HepG2 (cell line): ENCODE data around the gene DPPA2. TPM values are rescaled to one million over a fixed set of nuclear protein-coding genes. Genes with fewer than 3 reads are reported as not detected.
"Not testable (repeated sequence)": the region's sequence is repeated elsewhere in the genome, so short reads cannot be mapped to it uniquely, and the experiment has no call there.

ENCODE experiments used
- ATAC-seq: fragments of 200-7000 bp; cut with Tn5 transposase; 3 replicates; pipeline ENCODE4 v1.9.1; 2020; ENCODE audit warnings: mild to moderate bottlenecking, moderate library complexity
- BruUV-seq: library from RNA; stranded (reverse); fragments of 400-500 nt; replicated peaks from 2 replicates; lab custom pipeline; 2021; lab: Mats Ljungman, UMichigan
- CTCF ChIA-PET: fragments of 300-600 bp; formaldehyde crosslinking; extraction: SDS; loops from one replicate; lab custom pipeline; 2021; ENCODE audit warnings: low total read pairs, inconsistent platforms, low intra/inter-chr PET ratio; lab: Yijun Ruan, JAX
- POLR2A ChIA-PET: fragments of 350-600 bp; sonication (Branson Sonifier 250); formaldehyde crosslinking; loops from one replicate; lab custom pipeline; 2020; ENCODE audit warnings: antibody characterized with exemption, inconsistent platforms; lab: Yijun Ruan, JAX
- DNase-seq: peaks from one replicate; pipeline ENCODE4 v3.0.0-alpha.2; 2015; ENCODE audit warnings: low spot score
- FAIRE-seq: peaks from 3 replicates; lab custom pipeline; 2011; peaks lifted over from hg19 to GRCh38; lab: Jason Lieb, UNC
- H2AFZ ChIP-seq: one replicate; pipeline ENCODE4 v1.6.1; 2011; ENCODE audit warnings: low read length, inconsistent platforms
- H3K27ac ChIP-seq: fragments of 300-600 bp; 3 replicates; pipeline ENCODE4 v1.8.0; 2011; ENCODE audit warnings: mixed run types, mild to moderate bottlenecking, mixed read lengths, low read length, inconsistent platforms; ENCODE audit not compliant: insufficient read depth; ENCODE audit errors: extremely low read length
- H3K27me3 ChIP-seq, 2 experiments: fragments of 200-600 bp in 1 of 2; 2 replicates in 1 of 2; 3 replicates in 1 of 2; pipeline versions ENCODE4 v1.6.0 to v1.8.0; 2011; ENCODE audit warnings: low read length in 2 of 2, mild to moderate bottlenecking in 2 of 2, moderate library complexity in 2 of 2, inconsistent platforms in 1 of 2; ENCODE audit not compliant: insufficient read depth in 2 of 2, control insufficient read depth in 1 of 2
- H3K36me3 ChIP-seq, 2 experiments: fragments of 200-600 bp in 1 of 2; replicated peaks in 1 of 2; 2 replicates in 1 of 2; 3 replicates in 1 of 2; pipeline versions ENCODE4 v1.5.1 to v1.8.0; 2011; ENCODE audit warnings: low read length in 2 of 2, inconsistent platforms in 1 of 2; ENCODE audit not compliant: insufficient read depth in 2 of 2, control insufficient read depth in 1 of 2
- H3K4me1 ChIP-seq: 2 replicates; pipeline ENCODE4 v1.5.1; 2012; ENCODE audit warnings: low read length, inconsistent platforms; ENCODE audit not compliant: insufficient read depth
- H3K4me2 ChIP-seq: 2 replicates; pipeline ENCODE4 v1.6.0; 2011; ENCODE audit warnings: low read depth, low read length, inconsistent platforms
- H3K4me3 ChIP-seq, 3 experiments: fragments of 200-600 bp in 1 of 3; sonication (generic), shearing (Covaris generic) in 1 of 3; replicated peaks in 1 of 3; 2 replicates each; pipeline ENCODE4 v1.5.1; 2011 to 2016; ENCODE audit warnings: low read length in 3 of 3, inconsistent platforms in 2 of 3, low read depth in 2 of 3, mild to moderate bottlenecking in 2 of 3, control low read depth in 1 of 3, mixed read lengths in 1 of 3; ENCODE audit not compliant: insufficient read depth in 1 of 3
- H3K79me2 ChIP-seq: one replicate; pipeline ENCODE4 v1.6.1; 2011; ENCODE audit warnings: low read length, inconsistent platforms; ENCODE audit not compliant: insufficient read depth
- H3K9ac ChIP-seq: 2 replicates; pipeline ENCODE4 v1.6.0; 2011; ENCODE audit warnings: mild to moderate bottlenecking, low read depth, low read length, inconsistent platforms; ENCODE audit not compliant: insufficient read depth
- H3K9me3 ChIP-seq: 2 replicates; pipeline ENCODE4 v1.5.1; 2012; ENCODE audit warnings: mild to moderate bottlenecking, low read length
- H4K20me1 ChIP-seq: 2 replicates; pipeline ENCODE4 v1.6.0; 2011; ENCODE audit warnings: inconsistent platforms, mild to moderate bottlenecking, low read length, moderate library complexity; ENCODE audit not compliant: insufficient read depth
- ADNP ChIP-seq: sonication (generic); formaldehyde crosslinking; IDR thresholded peaks from 2 replicates; pipeline ENCODE4 v1.4.0; 2020; ENCODE audit warnings: missing genetic modification reagents
- GATAD1 ChIP-seq: IDR thresholded peaks from 2 replicates; pipeline ENCODE4 v1.6.1; 2016; ENCODE audit warnings: missing genetic modification reagents, missing compliant biosample characterization
- HNRNPUL1 ChIP-seq: fragments of 200-400 bp; formaldehyde crosslinking; IDR thresholded peaks from 2 replicates; pipeline ENCODE4 v1.6.1; 2017; ENCODE audit warnings: low read depth, mild to moderate bottlenecking, low read length, moderate library complexity
- MXD3 ChIP-seq: IDR thresholded peaks from 2 replicates; pipeline ENCODE4 v1.6.1; 2016; ENCODE audit warnings: mild to moderate bottlenecking, missing biosample characterization, missing genetic modification reagents
- NR2C2 ChIP-seq: sonication (generic); formaldehyde crosslinking; IDR thresholded peaks from 2 replicates; pipeline ENCODE4 v1.4.0; 2020; ENCODE audit warnings: missing genetic modification reagents, mild to moderate bottlenecking, moderate library complexity, borderline replicate concordance
- SOX13 ChIP-seq, 3 experiments: fragments of 450-650 bp in 1 of 3; sonication (generic) in 1 of 3; formaldehyde crosslinking in 1 of 3; IDR thresholded peaks in 2 of 3; conservative IDR thresholded peaks in 1 of 3; 2 replicates each; pipeline versions ENCODE4 v1.5.0 to v1.6.1; 2016 to 2020; ENCODE audit warnings: antibody characterized with exemption in 1 of 3, mild to moderate bottlenecking in 1 of 3, missing compliant biosample characterization in 1 of 3, missing genetic modification reagents in 1 of 3, moderate library complexity in 1 of 3
- ZBTB42 ChIP-seq: sonication (generic); formaldehyde crosslinking; IDR thresholded peaks from 2 replicates; pipeline ENCODE4 v1.5.0; 2020; ENCODE audit warnings: mild to moderate bottlenecking, missing genetic modification reagents
- ZNF234 ChIP-seq: sonication (generic); formaldehyde crosslinking; conservative IDR thresholded peaks from 2 replicates; pipeline ENCODE4 v1.5.1; 2020; ENCODE audit warnings: mild to moderate bottlenecking, missing genetic modification reagents
- ZNF605 ChIP-seq: sonication (generic); formaldehyde crosslinking; IDR thresholded peaks from 2 replicates; pipeline ENCODE4 v1.8.0; 2022; ENCODE audit warnings: mild to moderate bottlenecking, missing genetic modification reagents
- WGBS: methylation state at CpG from one replicate; pipeline ENCODE4 v1.1.6; 2017; ENCODE audit warnings: low lambda C conversion rate; 5-methylcytosine and 5-hydroxymethylcytosine counted together
- in situ Hi-C: cut with HindIII; loops from 2 replicates; pipeline ENCODE4 v1.10.0; 2017; ENCODE audit warnings: low pct_unique_long_range_greater_than_20kb; ENCODE audit not compliant: extremely low pct_ligation_motif_present
- intact Hi-C: fragments of 100-400 bp; cut with micrococcal nuclease; formaldehyde crosslinking; loops from one replicate; pipeline ENCODE4 v1.10.0; 2022; ENCODE audit not compliant: unreplicated experiment
- polyA plus RNA-seq, 8 experiments: library from polyadenylated mRNA; depleted of rRNA in 3 of 8; stranded (reverse) in 7 of 8; unstranded in 1 of 8; fragments of >200 nt; fragmentation: Illumina TruSeq in 4 of 8; extraction: Trizol in 4 of 8; gene quantifications; 2 replicates each; pipeline versions ENCODE4 v1.2.1 to v1.2.3, GENCODE V29; 2011 to 2016; ENCODE audit warnings: low read depth in 4 of 8, missing spikeins in 1 of 8, mixed read lengths in 1 of 8; ENCODE audit not compliant: insufficient read depth in 1 of 8
- total RNA-seq, 5 experiments: library from RNA; depleted of rRNA; stranded (reverse); fragments of >200 nt; fragmentation: Illumina TruSeq; extraction: Trizol; gene quantifications; 2 replicates each; pipeline ENCODE4 v1.2.3, GENCODE V29; 2016; ENCODE audit warnings: low read depth in 1 of 5

Gene DPPA2
- total and polyA plus RNA-seq, 2 of the 13 experiments (the other 11 are each of a cell fraction or from before 2014, with no cell fraction given): not detected

- no peak for TF ChIP-seq MXD3 (CRISPR knock-in tag)
These were observed 46.5 kb upstream of the DPPA2 start (continued) for GRCh38 chr3:109362823-109363222.

- FAIRE-seq, in situ Hi-C loops, H3K27me3 ChIP-seq, POLR2A ChIA-PET, H4K20me1 ChIP-seq, H3K4me3 ChIP-seq, CTCF ChIA-PET, H3K79me2 ChIP-seq, H3K4me1 ChIP-seq, H3K36me3 ChIP-seq, ATAC-seq, H3K9me3 ChIP-seq, H3K9ac ChIP-seq, BruUV-seq, H3K4me2 ChIP-seq, H2AFZ ChIP-seq, H3K27ac ChIP-seq, DNase-seq, intact Hi-C loops: not testable (repeated sequence)
- WGBS: 20% methylated on average over 2 of the region's 2 CpGs
These were observed 42.5 kb upstream of the DPPA2 start for GRCh38 chr3:109358809-109359208.

- POLR2A ChIA-PET: no interaction called here
- no peak for DNase-seq
- BruUV-seq: no TSS peak
- in situ Hi-C loops (no loop called here), intact Hi-C loops (no loop called here)
- FAIRE-seq: no peak
- Histone ChIP-seq H3K36me3 (no peaks in the 10 kb centered on the region), H3K27ac (no peak overlapping the region), H4K20me1 (no peaks in the 10 kb centered on the region), H3K27me3 (no peaks in the 10 kb centered on the region), H3K4me3 (no peak overlapping the region), H3K79me2 (no peaks in the 10 kb centered on the region)
- CTCF ChIA-PET: no interaction called here
- ATAC-seq: no peak
- TF ChIP-seq SOX13 (IDR thresholded peaks at IDR 0.05) (no peak), SOX13 (CRISPR knock-in tag; conservative IDR thresholded peaks at IDR 0.05 in 1 of 2, IDR thresholded peaks at IDR 0.05 in 1 of 2) (no peak), ZNF605 (CRISPR knock-in tag) (no peak), ZNF234 (CRISPR knock-in tag) (no peak), GATAD1 (CRISPR knock-in tag) (no peak), ZBTB42 (CRISPR knock-in tag) (no peak), ADNP (no peak), NR2C2 (CRISPR knock-in tag) (no peak), HNRNPUL1 (no peak)
- TF ChIP-seq, all 625 proteins: peak for 0
- Histone ChIP-seq H3K4me2 (no peak overlapping the region), H3K9ac (no peak overlapping the region), H3K9me3 (no peaks in the 10 kb centered on the region), H2AFZ (no peak overlapping the region), H3K4me1 (no peaks in the 10 kb centered on the region)
- 34% methylated on average over 3 of the region's 3 CpGs for WGBS
These were observed 40.3 kb upstream of the DPPA2 start for GRCh38 chr3:109356442-109357155.
